ENCODE data around the gene LRRN1. TPM values are rescaled to one million over a fixed set of nuclear protein-coding genes. Genes with fewer than 3 reads are reported as not detected.

The LRRN1 gene
- polyA plus RNA-seq, 1 donor from 2014 or later = 24.5 TPM

- Histone ChIP-seq H3K79me2 (replicated peaks; ENCODE audit: insufficient read depth, low read length) (peaks cover 43% of the 10 kb centered on the region), H3K9me2 (ENCODE audit: insufficient read depth, low read length) (no peaks in the 10 kb centered on the region), H2AFZ (ENCODE audit: low read depth, low read length) (no peak overlapping the region), H4K20me1 (ENCODE audit: insufficient read depth) (no peaks in the 10 kb centered on the region), H3K27ac (ENCODE audit: low read length) (no peak overlapping the region), H3K27me3 (ENCODE audit: insufficient read depth, low read depth, low read length) (no peaks in the 10 kb centered on the region), H3K4me2 (ENCODE audit: low read length) (no peak overlapping the region), H3F3A (ENCODE audit: insufficient read depth, low read length, poor library complexity, severe bottlenecking) (no peaks in the 10 kb centered on the region), H3K9ac (ENCODE audit: low read length) (no peak overlapping the region), H3K9me3 (ENCODE audit: low read length) (no peaks in the 10 kb centered on the region), H3K4me3 (ENCODE audit: low read length) (no peak overlapping the region), H3K36me3 (ENCODE audit: insufficient read depth, low read length) (peaks cover 6% of the 10 kb centered on the region)
- TF ChIP-seq CTCF (IDR thresholded peaks at IDR 0.05; ENCODE audit: poor library complexity, severe bottlenecking) = no peak
- TF ChIP-seq POLR2AphosphoS5 (IDR thresholded peaks at IDR 0.05) = no peak
- no peak for TF ChIP-seq EZH2 (IDR thresholded peaks at IDR 0.05; ENCODE audit: borderline replicate concordance, insufficient read depth, low read length, poor library complexity, severe bottlenecking)
- TF ChIP-seq RAD21 (conservative IDR thresholded peaks at IDR 0.05) = no peak
- no peak for TF ChIP-seq EP300 (conservative IDR thresholded peaks at IDR 0.05; ENCODE audit: poor library complexity, severe bottlenecking)
- TF ChIP-seq REST (IDR thresholded peaks at IDR 0.05; ENCODE audit: borderline replicate concordance) = no peak
- no peak for TF ChIP-seq SMC3 (conservative IDR thresholded peaks at IDR 0.05; ENCODE audit: poor library complexity)
- no peak for TF ChIP-seq TAF1 (IDR thresholded peaks at IDR 0.05; ENCODE audit: low read depth)
- no peak for TF ChIP-seq MXI1 (conservative IDR thresholded peaks at IDR 0.05; ENCODE audit: poor library complexity, severe bottlenecking)
Measured at GRCh38 chr3:3817865-3818264, 18.6 kb downstream of the LRRN1 start.

- Histone ChIP-seq H3K9ac (ENCODE audit: low read length) (no peak overlapping the region), H3K27me3 (ENCODE audit: insufficient read depth, low read depth, low read length) (no peaks in the 10 kb centered on the region), H4K20me1 (ENCODE audit: insufficient read depth) (no peaks in the 10 kb centered on the region), H3F3A (ENCODE audit: insufficient read depth, low read length, poor library complexity, severe bottlenecking) (no peaks in the 10 kb centered on the region), H3K36me3 (ENCODE audit: insufficient read depth, low read length) (no peaks in the 10 kb centered on the region), H3K4me3 (ENCODE audit: low read length) (no peak overlapping the region), H3K4me2 (ENCODE audit: low read length) (no peak overlapping the region), H3K27ac (ENCODE audit: low read length) (no peak overlapping the region), H3K9me2 (ENCODE audit: insufficient read depth, low read length) (no peaks in the 10 kb centered on the region), H3K79me2 (replicated peaks; ENCODE audit: insufficient read depth, low read length) (peaks cover 46% of the 10 kb centered on the region), H2AFZ (ENCODE audit: low read depth, low read length) (no peak overlapping the region), H3K9me3 (ENCODE audit: low read length) (no peaks in the 10 kb centered on the region)
- TF ChIP-seq EZH2 (IDR thresholded peaks at IDR 0.05; ENCODE audit: borderline replicate concordance, insufficient read depth, low read length, poor library complexity, severe bottlenecking) (no peak), REST (IDR thresholded peaks at IDR 0.05; ENCODE audit: borderline replicate concordance) (no peak), RAD21 (conservative IDR thresholded peaks at IDR 0.05) (no peak), SMC3 (conservative IDR thresholded peaks at IDR 0.05; ENCODE audit: poor library complexity) (no peak), TAF1 (IDR thresholded peaks at IDR 0.05; ENCODE audit: low read depth) (no peak), CTCF (IDR thresholded peaks at IDR 0.05; ENCODE audit: poor library complexity, severe bottlenecking) (no peak), POLR2AphosphoS5 (IDR thresholded peaks at IDR 0.05) (no peak), EP300 (conservative IDR thresholded peaks at IDR 0.05; ENCODE audit: poor library complexity, severe bottlenecking) (no peak), MXI1 (conservative IDR thresholded peaks at IDR 0.05; ENCODE audit: poor library complexity, severe bottlenecking) (no peak)
Measured at GRCh38 chr3:3821777-3822176, 22.5 kb downstream of the LRRN1 start.

Data from neural cell (in vitro differentiated cells).